GM12873 (cell line): ENCODE results near the gene TMEM175.

Experiments
- TF ChIP-seq, protein P1 (sequence below): IDR thresholded peaks from 2 replicates; pipeline ENCODE4 v1.5.1; 2012; ENCODE audit warnings: low read depth, mild to moderate bottlenecking, moderate library complexity, low read length, control low read depth; ENCODE audit not compliant: insufficient read depth; ENCODE audit errors: missing control alignments

TMEM175 gene

GRCh38 chr4:986879-987623, 54.8 kb downstream of the TMEM175 start, which contains the start of gene IDUA:
Gene IDUA (plus strand): TSS chr4:987044. CDS start chr4:987085, 41 bp downstream.
- TF ChIP-seq, protein P1, sequence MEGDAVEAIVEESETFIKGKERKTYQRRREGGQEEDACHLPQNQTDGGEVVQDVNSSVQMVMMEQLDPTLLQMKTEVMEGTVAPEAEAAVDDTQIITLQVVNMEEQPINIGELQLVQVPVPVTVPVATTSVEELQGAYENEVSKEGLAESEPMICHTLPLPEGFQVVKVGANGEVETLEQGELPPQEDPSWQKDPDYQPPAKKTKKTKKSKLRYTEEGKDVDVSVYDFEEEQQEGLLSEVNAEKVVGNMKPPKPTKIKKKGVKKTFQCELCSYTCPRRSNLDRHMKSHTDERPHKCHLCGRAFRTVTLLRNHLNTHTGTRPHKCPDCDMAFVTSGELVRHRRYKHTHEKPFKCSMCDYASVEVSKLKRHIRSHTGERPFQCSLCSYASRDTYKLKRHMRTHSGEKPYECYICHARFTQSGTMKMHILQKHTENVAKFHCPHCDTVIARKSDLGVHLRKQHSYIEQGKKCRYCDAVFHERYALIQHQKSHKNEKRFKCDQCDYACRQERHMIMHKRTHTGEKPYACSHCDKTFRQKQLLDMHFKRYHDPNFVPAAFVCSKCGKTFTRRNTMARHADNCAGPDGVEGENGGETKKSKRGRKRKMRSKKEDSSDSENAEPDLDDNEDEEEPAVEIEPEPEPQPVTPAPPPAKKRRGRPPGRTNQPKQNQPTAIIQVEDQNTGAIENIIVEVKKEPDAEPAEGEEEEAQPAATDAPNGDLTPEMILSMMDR = peak; percentile 49

- TF ChIP-seq, protein P1 = no peak
Measured at GRCh38 chr4:987624-988513, 55.6 kb downstream of the TMEM175 start.

DNA sequence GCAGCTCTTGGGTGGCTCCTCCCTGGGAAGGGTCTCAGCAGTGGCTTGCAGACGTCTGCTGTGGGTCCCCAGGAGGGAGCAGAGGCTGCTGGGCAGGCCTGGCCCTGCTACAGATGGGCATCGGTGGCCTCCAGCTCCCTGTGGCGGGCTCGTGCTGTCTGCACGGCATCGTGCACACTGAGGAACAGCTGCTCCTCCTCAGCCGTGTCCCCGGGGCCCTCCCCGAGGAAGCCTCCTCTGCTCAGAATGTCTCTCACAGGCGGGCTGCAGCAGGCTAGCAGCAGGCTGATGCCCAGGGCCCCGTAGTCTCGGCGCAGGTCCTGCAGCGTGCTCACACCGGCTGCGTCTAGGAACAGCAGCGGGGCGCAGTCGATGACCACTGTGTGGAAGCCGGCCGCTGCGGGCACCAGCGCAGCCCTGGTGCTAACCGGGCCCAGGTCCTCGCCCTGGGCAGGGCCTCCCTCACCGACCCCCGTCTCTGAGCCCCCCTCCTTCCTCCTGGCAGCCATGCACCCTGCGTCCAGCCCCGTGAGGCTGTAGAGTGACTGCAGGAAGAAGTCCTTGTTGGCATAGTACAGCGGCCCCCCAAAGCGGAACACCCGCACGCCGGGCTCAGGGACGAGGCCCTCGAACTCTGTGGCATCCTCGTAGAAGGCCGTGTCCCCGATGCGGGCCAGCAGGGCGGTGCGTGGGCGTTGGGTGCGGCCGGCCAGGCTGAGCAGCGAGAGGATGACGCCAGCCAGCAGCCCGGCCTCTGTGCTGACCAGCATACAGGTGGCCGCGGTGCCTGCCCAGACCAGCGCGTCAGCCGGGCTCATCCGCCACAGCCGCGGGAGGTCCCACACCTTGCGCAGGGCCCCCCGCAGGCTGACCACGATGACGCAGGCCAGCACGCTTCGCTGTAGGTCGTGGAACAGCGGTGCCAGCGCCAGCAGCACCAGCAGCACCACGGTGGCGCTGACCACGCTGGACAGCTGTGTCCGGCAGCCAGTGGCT, 56.8 kb downstream of the TMEM175 start:
- TF ChIP-seq, protein P1 = no peak

DNA sequence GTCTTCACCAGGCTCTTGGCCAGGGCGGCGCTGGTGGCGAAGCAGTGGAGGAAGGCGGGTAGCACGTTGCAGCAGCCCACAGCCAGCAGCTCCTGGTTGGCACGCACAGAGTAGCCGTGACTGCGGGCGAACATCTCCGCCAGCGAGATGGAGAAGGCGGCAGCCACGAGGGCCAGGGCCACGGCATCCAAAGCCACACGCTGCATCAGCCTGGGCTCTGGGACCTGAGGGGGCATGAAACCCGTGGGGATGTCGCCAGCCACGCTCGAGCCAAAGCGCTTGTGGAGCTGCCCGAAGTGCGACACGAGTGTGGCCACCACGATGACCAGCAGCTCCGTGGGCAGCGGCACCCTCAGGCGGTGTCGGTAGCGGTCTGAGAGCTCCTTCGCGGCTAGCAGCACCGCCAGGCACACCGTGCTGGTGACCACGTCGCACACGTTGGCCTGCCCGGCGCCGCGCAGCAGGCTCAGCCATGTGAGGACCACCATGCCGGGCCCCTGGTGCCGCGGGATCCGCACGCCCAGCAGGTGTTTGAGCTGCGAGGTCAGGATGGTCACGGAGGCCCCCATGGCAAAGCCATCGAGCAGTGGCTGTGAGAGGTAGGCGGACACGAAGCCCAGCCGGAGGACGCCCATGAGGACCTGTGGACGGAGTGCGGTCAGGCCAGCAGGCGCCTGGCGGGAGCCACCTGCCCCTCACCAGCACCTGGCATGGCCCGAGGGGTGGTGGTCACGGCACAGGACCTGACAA, 57.6 kb downstream of the TMEM175 start:
- TF ChIP-seq, protein P1 = no peak

DNA sequence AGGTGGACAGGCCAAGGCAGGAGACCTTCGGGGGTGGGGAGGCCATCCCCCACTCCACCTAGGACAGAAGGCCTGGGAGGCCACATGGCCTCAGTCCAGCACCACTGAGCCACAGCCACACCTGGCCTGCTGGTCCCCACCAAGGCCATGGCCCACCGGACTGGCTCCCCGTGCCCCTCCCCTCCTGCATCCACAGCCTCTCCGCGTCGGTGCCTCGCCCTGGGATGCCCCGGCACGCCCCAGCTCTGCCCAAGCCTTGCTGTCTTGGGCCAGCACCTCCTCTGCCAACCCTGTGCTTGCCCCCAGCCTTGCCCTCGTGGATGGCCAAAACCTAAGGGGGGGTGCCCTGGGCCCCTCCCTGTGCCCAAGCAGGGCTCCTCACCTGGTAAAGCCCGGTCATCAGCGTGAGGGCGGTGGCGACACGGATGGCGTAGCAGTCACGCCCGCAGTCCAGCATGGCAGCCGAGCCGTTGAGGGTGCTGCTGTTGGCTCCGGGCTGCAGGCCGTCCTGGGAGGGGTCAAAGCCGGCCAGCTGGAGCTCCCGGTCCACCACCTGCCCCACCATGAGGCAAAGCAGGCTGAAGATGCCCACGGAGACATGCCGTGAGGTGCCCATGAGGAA, 58.6 kb downstream of the TMEM175 start:
- TF ChIP-seq, protein P1 = no peak

GRCh38 chr4:991451-992296, 59.4 kb downstream of the TMEM175 start:
- TF ChIP-seq, protein P1 = no peak
